GM18511 (cell line): ENCODE results near the gene GALNTL6.
"Not testable (repeated sequence)": the region's sequence is repeated elsewhere in the genome, so short reads cannot be mapped to it uniquely, and the experiment has no call there.

Source experiments
- ATAC-seq: cut with Tn5 transposase; IDR thresholded peaks from one replicate; pipeline ENCODE4 v1.9.1; 2021; ENCODE audit warnings: mild to moderate bottlenecking, moderate library complexity; ENCODE audit not compliant: unreplicated experiment

Gene GALNTL6

DNA sequence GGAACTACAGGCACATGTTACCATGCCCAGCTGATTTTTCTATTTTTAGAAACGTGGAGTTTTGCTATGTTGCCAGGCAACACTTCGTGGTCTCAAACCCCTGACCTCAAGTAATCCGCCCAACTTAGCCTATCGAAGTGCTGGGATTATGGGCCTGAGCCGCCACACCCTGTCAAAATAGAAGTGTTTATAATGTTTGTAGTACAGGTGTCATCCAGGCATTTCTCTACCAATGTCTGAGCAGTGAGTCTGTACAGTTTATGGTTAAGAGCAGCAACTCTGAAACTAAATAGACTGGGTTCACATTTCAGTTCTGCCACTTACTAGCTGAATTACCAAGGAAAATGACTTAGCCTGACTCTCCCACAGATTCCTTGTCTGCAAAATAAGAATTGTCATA lies 895.0 kb downstream of the GALNTL6 start:
- no peak for ATAC-seq

DNA sequence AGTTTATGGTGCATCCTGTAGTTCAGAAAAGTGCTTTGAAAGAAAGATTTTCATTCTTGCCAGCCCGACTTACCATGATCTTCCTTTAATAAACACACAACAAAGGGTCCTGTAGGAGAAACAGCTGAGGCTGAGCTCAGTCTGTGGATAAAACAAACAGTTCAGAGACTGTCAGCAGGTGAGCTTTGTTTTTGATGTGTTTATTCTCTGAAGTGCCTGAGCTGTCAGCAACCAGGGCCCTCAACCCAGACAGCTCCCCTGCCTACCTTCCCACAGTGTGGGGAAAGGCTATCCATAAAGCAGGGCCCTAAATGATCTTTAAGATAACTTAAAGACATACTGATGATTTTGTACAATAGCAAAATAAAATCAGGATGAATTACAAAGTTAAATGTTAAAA lies 896.2 kb downstream of the GALNTL6 start:
- ATAC-seq, result no peak

DNA sequence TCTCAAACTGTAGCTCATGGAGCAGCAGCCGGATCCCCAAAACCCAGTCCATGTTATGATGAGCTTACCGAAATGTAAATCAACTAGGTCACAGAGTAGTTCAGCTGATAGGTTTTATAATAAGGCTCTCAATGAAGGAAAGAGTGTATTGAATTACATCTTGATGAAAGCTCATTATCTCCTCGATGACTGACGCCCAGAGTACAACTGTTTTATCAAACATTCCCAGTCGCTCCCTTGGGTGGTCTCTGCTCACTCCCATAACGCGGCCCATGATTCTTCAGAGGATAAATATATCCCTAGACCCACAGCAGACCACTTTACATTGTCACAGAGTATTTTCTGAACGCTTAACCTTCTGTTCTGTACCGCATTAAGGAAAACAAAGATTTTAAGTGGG lies 903.1 kb downstream of the GALNTL6 start:
- ATAC-seq, result no peak

DNA sequence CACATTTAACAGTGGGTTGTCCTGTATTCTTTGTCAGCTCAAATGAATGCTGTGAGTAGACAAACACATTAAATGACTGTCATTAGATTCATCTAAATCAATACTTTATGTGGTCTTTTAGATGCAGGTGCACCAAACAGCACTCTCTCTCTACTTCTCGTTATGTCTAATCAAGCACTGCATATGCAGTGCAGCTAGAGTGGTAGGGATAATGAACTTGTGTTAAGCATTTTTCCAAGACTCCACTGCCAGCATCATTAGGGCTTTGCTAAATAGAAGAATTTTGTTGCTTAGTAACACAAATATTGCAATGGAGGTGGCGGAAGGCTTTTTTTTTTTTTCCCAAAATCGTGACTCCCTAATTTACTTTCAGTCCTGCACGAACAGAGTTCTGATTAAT lies 908.5 kb downstream of the GALNTL6 start:
- no peak for ATAC-seq

DNA sequence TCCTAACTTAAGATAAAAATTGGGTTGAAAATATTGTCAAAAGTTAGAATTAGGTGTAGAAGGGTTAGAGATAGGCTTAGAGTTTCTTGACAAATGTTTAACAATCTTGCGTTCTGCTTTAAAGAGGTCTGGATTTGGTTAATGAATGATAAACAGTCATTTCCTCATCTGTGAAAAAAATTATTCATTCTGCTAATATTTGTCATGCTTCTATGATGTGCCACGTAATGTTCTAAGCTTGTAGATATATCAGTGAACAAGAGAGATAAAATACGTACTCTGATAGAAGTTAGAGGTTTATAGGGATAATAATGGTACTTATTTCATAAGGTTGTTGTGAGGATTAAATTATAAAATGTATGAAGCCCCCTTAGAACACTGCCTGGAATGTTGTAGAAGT lies 912.4 kb downstream of the GALNTL6 start:
- no peak for ATAC-seq

DNA sequence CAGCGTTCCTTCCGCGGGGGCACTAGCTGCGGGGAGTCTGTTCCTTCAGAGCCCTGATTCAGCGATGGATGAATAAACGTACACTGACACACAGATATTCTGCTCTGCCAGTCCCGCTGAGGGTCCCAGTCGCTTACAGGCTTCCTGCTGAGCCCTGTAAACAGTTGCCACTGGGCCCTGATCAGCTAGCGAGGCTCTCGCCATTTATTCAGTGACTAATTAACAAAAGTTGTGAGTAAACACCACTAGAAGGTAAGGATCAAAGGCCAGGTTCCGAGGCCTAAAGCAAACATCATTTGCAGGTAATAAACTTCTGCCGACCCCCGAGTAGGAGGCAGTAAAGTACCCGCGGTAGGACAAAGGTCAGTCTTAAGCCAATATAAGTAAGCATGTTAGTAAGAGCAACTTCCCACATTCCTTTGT lies 912.8 kb downstream of the GALNTL6 start:
- no peak for ATAC-seq

DNA sequence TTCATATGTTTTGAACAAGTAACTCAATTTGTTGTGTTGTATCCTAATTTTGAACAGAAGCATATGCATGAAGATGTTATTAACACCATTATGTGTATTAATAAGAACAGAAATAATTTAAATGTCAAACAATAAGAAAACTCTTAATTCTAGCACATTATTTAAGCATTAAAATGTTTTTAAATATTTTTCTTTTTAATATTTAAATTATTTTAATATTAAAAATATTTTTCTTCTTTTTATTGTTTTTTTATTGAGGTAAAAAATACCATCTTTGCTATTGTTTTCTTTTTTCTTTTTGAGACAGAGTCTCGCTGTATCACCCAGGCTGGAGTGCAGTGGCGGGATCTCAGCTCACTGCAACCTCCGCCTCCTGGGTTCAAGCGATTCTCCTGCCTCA lies 914.4 kb downstream of the GALNTL6 start:
- no peak for ATAC-seq

DNA sequence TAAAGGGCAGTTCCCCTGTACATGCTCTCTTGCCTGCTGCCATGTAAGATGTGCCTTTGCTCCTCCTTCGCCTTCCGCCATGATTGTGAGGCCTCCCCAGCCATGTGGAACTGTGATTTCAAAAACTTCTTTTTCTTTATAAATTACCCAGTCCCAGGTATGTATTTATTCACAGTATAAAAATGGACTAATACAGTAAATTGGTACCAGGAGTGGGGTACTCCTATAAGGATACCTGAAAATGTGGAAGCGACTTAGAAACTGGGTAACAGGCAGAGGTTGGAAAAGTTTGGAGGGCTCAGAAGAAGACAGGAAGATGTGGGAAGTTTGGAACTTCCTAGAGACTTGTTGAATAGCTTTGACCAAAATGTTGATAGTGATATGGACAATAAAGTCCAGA lies 920.4 kb downstream of the GALNTL6 start:
- ATAC-seq, result not testable (repeated sequence)

DNA sequence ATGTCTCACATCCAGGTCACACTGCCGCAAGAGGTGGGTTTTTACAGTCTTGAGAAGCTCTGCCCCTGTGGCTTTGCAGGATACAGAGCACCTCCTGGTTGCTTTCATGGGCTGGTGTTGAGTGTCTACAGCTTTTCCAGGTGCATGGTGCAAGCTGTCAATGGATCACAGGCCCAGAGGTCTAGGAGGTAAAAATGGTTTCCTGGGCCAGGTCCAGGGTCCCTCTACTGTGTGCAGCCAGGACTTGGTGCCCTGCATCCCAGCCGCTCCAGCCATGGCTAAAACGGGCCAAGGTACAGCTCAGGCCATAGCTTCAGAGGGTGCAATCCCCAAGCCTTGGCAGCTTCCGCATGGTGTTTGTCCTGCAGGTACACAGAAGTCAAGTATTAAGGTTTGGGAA lies 921.4 kb downstream of the GALNTL6 start:
- no peak for ATAC-seq

DNA sequence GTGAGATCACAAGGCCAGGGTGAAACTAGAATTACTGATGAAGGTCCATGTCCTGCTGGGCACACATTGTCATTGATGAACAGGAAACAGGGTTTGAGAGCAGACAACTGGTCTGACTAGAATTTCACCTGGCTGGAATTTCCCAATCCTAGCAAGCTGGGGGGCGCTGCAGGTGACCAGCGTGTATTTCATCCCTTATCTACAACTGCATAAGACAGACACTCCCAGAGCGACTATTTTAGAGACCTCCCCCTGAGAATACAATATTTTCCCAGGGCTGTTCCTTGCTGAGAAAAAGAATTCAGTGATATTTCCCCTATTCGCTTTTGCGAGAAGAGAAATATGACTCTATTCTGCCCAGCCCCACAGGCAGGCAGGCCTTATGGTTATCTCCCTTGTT lies 922.8 kb downstream of the GALNTL6 start:
- no peak for ATAC-seq

DNA sequence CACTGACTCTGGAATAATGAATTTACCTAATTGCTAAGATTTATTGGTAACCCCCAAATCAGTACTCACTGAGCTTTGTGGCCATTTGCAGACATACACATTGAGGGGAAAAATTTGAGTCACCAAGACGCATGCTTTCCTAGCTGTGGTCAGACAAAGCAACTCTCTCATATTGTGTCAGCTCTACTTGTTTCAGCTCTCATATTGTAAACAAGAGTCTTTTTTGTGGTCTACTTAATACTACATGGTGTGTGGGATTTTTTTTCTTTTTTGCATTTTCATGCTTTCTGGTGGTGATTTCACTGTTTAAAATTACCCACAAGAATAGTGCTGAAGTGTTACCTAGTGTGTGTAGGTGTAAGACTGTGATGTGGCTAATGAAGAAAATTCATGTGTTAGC lies 927.2 kb downstream of the GALNTL6 start:
- ATAC-seq, result peak; percentile 96

DNA sequence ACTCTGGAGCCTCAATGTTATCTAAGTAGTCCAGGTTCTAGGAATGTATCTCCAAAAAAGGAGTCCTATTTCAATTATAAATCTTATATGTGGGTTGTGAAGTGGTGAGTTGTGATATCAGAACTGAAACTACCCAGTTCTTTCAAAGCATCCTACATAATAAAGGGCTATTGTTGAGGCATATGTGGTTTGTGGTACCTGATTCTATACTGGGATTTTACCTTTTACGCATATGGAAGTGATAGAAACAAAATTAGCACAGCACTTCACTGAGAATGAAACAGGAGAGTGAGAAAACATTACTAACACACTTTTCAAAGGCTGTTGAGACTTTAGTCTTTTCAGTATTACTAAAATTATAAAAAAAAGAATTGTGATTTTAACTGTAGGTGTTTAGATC lies 937.7 kb downstream of the GALNTL6 start:
- ATAC-seq, result peak; percentile 99

DNA sequence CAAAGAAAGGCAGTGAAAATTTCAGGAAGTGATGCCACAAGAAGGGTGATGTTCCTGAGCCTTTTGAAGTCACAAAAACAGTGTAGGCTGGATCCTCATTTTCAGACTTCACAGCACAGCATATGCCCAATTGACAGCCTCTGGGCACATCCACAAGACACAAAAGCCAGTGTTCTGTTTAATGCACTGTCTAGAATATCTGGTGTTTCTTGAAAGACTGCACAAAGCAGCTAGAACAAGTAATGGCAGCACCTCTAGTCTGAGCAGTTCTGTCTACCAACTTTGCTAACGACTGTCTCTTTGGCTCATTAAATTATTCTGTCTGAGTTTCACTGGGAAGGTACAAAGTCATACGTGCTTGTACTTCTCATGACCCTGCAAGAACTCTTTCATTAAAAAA lies 938.3 kb downstream of the GALNTL6 start:
- ATAC-seq, result peak; percentile 21

DNA sequence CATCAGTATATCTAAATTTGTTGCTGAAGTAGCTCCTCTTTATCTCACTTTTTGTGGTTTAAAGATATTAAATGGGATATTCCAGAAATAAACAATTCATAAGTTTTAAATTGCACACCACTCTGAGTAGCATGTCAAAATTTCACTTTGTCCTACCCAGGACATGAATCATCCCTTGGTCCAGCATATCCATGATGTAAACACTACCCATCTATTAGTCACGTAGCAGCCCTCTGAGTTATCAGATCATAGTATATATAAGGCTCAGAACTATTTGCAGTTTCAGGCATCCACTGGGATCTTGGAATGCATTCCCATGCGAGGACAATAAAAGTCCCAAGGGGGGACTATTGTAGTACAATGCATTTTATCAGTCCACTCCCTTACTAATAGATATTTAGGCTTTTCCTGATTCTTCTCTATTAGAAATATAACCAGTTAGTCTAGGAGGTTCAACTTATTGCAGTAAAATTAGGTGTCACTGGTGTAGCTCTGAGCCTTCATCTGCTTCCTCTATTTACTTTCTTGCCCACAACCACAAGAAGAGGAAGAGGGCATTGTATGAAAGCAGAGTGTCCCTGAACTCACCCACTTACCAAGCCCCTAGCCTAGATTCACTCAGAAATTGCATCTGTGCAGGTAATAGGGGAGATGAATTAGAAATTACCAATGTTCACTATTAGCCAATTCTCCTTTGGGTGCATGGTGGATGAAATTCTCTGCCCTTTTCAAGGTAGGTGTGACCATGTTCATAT lies 945.6 kb downstream of the GALNTL6 start:
- no peak for ATAC-seq

DNA sequence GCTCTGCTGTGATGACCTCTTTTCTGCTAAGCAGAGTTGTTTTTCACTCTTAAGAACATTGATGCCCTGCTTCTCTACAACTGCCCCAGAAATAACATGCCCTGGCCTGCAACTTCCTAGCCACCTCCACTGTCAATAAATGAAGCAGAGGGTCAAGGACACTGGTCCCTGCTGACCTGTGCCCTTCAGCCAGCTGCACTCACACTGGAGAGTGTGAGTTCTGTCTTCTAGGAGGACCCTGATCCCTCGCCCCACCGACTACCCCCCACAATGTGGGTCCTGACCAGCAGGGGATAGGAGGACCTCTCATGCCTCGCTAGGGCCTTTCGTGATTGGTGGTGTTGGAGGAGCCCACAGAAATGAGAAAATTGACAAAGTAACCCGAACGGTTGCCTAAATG lies 947.3 kb downstream of the GALNTL6 start:
- no peak for ATAC-seq

DNA sequence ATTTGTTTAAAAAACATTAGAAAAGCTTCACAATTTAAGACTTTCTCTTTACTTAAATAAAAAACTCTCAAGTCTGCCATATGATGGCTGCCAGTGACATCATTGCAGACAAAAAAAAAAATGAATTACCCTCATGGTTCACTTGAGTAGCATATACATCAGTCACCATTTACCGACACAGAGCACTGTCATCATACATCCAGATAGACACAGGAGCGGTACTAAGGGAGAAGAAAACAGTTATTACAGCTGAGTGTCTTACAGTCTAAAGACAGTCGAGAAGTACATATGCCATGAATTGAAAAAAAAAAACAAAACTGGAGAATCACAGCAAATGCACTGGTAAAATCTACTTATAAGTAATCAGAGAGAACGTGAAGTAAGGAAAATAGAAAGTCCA lies 949.7 kb downstream of the GALNTL6 start:
- no peak for ATAC-seq

DNA sequence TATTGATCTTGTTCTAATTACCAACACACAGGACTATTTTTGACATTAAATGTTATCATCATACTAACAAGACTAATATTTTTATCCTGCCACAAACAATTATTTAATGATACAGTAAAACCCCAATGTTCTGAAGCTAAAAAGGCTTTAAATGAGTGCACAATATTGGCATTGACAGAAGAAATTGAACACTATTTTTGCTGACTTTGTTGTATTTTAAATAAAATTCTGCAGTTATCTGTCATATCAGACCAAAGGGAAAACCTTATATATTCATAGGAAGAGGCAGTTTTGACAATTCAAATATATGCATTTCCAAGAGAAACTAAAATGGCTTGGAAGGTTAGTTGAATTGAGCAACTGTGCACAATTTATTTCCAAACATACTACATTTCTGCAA lies 957.6 kb downstream of the GALNTL6 start:
- ATAC-seq, result no peak

DNA sequence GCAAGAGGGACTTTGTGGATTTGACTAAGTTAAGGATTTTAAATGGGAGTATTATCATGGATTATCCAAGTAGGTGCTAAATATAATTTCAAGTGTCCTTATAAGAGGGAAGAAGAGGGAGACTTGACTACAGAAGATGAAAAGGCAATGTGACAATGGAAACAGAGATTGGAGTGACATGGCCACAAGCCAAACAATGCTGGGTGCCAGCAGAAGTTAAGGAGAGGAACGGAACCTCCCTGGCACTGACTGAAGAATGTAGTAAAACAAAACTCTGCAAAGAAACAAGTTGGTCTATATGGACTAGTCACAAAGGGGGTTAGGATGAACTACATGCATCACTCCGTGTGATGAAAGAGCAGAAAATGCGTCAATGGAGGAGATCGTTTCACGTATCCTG lies 959.6 kb downstream of the GALNTL6 start:
- ATAC-seq, result no peak

DNA sequence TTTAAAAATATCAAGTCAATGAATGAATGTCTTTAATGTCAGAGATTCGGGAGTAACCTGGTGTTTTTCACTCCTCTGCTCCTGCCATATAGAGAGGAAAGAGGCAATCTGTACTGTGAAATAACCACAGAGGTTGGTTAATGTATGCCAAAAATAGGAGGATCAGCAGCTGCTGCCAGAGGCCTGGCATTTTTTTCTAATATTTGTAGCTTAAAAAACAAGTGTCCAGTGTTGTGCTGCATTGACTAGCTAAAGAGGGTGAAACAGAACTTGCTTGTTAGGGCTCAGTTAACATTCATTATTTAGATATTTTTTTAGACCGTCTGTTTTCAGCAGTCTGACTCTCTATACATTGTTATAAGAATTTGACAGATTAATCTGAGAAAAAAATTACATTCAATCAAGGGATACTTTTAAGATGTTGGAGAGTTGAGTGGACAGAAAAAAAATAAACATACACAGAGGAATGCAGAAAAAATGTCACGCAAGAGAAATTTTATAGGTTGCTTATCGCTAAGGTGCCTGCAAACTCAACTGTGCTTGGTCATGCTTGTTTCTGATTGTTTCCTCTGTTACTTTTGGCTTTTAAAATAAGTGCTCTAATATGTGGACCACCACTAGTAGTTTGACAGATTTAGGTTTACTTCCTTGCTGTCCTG lies 963.1 kb downstream of the GALNTL6 start:
- ATAC-seq, result no peak

DNA sequence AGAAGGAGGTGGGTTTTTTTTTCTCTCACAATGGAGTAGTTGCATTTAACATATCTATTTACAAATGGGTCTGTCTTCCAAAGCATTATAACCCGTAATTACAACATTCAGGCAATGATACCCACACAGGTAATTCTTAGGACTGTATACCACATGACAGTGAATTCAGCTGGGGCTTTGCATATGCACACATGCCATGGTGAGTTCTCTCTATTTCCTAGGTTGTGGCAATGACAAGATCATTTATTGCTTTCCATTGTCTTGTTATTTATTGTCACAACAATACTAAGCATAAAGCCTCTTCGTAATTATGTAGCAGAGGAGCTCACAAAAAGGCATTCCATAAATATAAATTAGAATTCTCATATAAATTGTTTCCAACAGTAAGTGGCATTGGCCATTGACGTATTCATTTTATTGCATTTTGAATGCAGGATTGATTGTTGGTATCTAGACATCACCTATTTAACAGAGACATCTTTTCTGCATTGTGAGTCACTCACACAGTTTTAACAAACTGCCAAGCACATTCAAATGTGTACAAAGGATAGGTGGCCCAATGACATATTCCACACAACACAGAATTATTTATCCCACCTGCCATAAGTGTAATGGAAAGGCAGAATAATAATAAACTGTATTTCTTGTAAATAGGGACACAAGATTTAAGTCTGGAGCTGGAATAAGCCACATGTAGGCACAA lies 964.7 kb downstream of the GALNTL6 start:
- ATAC-seq, result no peak

DNA sequence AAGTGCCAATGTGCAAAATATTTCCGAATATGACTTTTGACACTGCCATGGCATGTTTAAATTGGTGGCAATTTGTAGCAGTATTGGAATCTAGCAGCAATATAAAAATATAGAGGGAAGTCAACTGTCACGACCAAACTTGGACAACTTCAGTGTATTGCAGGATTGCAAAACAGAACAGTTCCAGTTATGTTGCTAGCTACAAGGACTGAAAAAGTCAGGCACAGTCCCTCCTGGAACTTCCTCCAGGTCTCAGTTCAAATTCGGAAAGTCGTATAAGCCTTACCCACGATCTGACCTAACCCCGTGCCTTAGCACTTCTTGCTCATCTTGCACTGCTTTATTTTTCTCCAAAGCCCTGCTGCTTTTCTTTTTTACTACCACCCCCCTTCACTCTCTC lies 965.4 kb downstream of the GALNTL6 start:
- ATAC-seq, result no peak

DNA sequence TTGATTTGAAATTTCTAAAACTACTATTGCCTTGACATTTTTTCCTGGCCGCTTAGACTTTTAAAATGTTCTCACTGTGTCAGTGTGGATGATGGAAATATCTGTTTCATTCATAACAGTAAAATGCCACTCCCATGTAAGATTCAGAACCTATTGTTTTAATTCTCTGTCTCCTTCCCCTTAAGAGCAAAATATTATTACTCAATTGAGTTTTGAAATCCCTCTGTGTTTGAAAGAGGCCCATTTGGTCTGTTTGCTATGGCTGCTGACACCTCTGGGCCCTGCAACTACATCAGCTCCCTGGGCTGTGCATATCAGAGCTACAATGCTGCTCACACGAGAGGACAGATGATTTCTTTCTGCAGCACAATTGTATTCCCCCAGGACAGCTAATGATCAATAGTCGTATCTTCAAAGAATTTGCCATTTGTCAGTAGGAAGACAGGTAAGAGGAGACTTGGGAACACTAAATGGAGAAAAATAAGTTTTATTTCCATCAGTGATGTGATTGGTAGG lies 967.4 kb downstream of the GALNTL6 start:
- no peak for ATAC-seq
